HG03039 (cell line): ENCODE data around the gene BMP6.

Experiments
- ATAC-seq: cut with Tn5 transposase; IDR thresholded peaks from one replicate; pipeline ENCODE4 v1.9.1; 2021; ENCODE audit warnings: mild to moderate bottlenecking, moderate library complexity; ENCODE audit not compliant: unreplicated experiment

The BMP6 gene

GRCh38 chr6:7821426-7821825 is 95.5 kb downstream of the BMP6 start:
- no peak for ATAC-seq

DNA sequence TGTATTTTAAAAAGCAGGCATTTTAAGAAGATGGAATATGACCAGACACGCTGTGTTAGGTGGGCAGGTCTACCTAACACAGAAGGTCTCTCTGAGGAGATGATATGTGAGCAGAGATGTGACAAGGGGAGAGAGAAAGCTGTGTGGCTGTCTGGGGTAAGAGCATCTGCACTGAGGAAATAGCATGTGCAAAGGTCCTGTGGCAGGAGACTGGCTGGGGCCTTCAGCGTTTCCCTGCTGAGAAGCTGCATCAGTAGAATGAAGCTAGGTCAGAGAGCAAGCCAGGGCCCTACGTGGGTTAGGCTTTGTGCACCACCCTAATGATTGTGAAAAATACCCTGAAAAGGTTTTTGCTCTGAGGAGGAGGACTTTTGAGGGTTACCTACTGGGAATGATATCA is 97.7 kb downstream of the BMP6 start:
- no peak for ATAC-seq

- ATAC-seq: no peak
These were observed 100.1 kb downstream of the BMP6 start for GRCh38 chr6:7825986-7826385.

DNA sequence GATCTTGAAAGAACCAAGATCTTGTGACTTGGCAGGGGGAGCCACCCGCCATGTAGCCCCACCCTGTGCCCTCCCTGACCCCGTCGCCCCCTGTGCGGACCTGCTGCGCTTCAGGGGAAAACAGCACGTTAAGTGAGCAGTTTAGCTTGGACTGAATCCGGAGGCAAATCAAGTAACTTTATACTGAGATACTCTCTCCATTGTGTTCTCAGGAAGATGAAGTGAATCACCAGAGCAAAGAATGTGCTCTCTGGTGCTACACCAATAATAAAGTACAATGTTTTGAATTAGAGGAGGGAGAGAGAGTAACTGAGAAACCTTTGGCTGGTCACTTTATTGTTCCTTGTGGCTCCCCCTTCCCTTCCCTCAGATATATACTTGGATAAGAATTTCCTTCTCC is 101.2 kb downstream of the BMP6 start:
- ATAC-seq: no peak

- no peak for ATAC-seq
These were observed 102.2 kb downstream of the BMP6 start for GRCh38 chr6:7828124-7828523.

DNA sequence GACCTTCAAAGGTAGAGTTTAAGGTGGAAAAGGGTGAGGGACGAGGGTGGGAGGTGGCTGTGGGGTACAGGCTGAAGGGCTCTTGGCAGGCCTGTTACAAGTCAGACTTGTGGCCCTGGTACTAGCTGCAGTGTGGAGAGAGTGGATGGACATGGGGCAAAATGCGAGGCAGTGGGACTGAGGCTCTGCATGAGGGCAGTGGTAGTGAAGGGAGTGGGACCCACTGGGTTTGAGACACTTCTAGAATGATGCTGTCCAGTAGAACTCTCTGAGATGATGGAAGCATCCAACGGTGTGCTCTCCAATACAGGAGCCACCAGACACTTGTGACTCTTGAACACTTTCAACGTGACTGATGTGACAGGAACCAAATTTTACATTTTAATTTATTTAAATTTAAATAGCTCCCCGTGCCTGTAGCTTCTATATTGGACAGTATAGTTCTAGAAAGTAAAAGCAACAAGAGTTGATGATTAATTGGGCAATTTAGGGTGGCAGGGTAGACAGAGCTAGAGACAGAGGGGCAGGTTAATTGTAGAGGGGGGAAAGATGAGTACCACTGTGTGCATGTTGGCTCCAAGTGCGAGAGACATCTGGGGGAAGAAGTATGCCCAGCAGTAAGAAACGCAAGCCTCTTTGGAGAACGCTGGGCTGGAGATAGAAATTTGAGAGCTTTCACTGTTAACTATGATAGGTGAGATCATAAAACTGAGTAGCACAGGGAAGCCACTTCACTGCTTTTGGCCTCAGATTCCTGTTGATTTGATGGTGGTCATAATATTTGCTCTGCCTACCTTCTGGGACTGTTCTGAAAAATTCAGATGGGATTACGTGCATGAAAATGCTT is 107.2 kb downstream of the BMP6 start:
- ATAC-seq: no peak

- ATAC-seq: no peak
These were observed 107.8 kb downstream of the BMP6 start for GRCh38 chr6:7833751-7834070.

DNA sequence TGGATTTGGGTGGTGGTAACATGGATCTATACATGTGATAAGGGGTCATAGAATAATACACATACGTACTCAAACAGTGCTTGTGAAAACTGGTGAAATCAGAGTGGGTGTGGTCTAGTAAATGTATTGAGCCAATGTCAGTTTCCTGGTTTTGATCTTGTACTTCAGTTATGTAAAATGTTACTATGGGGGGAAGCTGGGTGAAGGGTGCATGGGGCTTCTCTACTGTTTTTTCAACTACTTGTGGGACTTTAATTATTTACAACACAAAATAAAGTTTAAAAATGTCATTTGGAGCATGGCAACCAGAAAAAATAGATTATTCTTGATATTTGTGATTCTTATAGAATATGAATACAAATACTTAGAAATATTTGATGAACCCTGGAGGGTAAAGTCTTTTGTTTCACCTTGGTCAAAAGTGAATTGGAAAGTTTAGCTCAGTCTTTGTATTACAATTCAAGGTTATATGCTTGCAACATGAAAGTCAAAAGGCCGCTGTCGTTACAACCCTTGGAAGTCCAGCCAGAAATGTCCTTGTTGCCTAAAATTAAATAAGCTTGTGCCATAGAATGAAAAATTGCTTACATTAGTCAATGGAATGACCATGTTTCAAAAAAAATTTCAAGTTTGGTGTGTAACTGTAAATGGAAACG is 110.6 kb downstream of the BMP6 start:
- no peak for ATAC-seq

- no peak for ATAC-seq
These were observed 116.0 kb downstream of the BMP6 start for GRCh38 chr6:7841781-7842468.

GRCh38 chr6:7846966-7847818 is 121.3 kb downstream of the BMP6 start:
- no peak for ATAC-seq

GRCh38 chr6:7848229-7848628 is 122.3 kb downstream of the BMP6 start:
- ATAC-seq: no peak

- ATAC-seq: no peak
These were observed 125.9 kb downstream of the BMP6 start for GRCh38 chr6:7851780-7852179.

DNA sequence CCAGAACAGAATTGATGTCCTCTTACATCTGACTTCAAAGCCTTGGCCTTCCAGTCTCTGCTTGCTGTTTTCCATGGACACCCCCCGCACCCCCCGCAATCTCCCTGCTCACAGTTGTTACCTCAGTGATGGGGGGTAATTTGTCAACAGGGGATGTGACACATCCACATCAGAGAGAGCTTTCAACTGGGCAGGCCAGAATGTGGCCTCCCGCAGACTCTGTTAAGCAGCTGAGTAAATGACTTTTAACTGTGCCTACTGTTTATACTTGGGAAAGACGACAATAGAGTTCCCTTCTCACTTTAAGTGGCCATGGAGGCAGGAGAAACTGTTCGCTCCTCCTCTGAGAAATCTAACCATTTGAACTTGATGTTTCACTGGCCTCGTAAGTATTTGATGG is 133.7 kb downstream of the BMP6 start:
- ATAC-seq: no peak

DNA sequence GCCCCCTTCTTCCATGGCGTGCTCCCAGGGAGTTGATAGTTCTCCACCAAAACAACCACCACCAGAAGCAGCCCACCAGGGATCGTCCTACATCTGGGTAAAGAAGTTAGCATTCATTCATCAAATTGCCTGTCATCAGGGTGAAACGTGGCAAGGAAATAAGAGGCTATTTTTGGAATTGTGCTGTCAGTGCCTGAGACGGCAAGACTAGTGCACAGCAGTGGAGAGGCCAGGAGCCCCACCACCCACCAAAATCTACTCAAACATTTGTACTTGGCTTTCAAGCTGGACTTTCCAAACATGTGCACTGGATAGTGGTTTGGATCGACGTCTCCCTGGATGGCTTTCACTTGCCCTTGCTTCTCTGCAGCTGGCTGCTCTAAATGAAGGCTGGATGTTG is 139.9 kb downstream of the BMP6 start:
- no peak for ATAC-seq

DNA sequence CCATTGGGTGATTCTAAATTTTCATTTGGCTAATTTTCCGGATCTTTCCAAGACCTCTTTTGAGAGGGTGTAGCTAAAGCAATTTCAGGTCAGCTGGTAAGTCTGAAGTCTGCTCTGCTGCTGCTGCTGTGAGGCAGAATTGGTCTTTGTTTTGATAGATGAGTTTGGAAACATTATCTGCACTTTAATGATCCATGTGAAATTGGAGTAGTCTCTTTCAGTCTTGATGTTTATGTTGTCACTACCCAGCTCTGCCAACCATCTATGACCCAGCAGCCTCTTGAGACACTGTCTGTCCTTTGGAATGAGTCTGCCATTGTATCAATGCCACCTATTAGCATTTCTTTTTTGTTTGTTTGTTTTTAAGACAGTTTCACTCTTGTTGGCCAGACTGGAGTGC is 140.6 kb downstream of the BMP6 start:
- ATAC-seq: no peak

DNA sequence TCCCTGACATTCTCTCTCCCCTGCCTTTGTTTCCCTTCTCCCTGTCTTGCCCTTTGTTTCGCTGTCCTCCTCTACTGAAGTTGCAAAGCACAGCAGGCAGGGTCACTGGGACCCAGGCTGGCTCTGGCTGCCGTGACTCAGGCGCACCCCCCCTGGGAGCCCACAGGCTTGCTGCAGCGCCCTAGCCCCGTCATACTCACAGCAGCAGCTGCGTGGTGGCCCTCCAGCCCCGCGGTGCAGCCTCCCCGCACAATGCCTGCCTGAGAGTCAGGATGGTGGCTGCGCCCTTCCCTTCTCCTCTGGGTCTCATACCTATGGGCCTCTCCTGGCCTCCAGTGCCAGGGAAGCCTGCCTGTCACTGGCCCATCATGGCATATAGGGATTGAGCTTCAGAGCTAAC is 143.0 kb downstream of the BMP6 start:
- no peak for ATAC-seq

- ATAC-seq: no peak
These were observed 152.6 kb downstream of the BMP6 start for GRCh38 chr6:7878401-7878964.

GRCh38 chr6:7879043-7879442 is 153.1 kb downstream of the BMP6 start:
- ATAC-seq: no peak

DNA sequence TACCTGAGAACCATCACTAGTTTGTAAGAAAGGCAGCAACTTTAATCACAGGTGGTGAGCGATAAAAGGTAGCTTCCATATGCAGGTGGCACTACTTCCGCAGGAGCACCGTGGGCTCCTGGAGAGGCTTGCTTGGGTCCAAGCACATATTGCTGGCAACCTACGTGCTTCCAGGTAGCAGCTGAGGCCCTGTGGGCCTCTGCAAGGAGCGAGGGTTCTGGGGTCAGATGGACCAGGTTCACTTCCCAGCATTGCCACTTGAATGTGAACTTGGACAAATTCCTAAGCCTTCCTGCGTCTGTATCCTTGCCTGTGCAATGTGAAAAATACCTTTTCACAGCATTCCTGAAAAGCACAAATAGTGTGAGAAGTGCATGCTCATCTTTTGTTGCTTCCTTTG is 153.7 kb downstream of the BMP6 start:
- no peak for ATAC-seq

- ATAC-seq: no peak
These were observed 154.2 kb downstream of the BMP6 start for GRCh38 chr6:7879980-7880717.
